Prostate gland (tissue), 2 donors: ENCODE data around the gene NOTCH2.

Experiments used
- CTCF ChIP-seq, 4 experiments: fragments of 200-600 bp in 2 of 4; fragments of 450-650 bp in 2 of 4; sonication (generic) in 2 of 4; IDR thresholded peaks; 1 replicate in 3 of 4; 2 replicates in 1 of 4; pipeline ENCODE4 v1.5.1; 2016 to 2019; ENCODE audit warnings: antibody characterized with exemption in 4 of 4, mild to moderate bottlenecking in 2 of 4, moderate library complexity in 2 of 4
- POLR2A ChIP-seq: fragments of 450-650 bp; IDR thresholded peaks from one replicate; pipeline ENCODE4 v1.6.1; 2016; ENCODE audit warnings: antibody characterized with exemption, mild to moderate bottlenecking
- POLR2AphosphoS5 ChIP-seq: sonication (generic); formaldehyde crosslinking; IDR thresholded peaks from one replicate; pipeline ENCODE4 v1.6.1; 2017; ENCODE audit warnings: antibody characterized with exemption

- TF ChIP-seq POLR2AphosphoS5, result no peak
- TF ChIP-seq CTCF (IDR thresholded peaks at IDR 0.05), result no peak
- TF ChIP-seq POLR2A, result no peak
Observed at GRCh38 chr1:119962296-119962968, 107.0 kb downstream of the NOTCH2 start.
